Body of pancreas (tissue), 4 donors: ENCODE data around the gene HOXA2. TPM values are rescaled to one million over a fixed set of nuclear protein-coding genes. Genes with fewer than 3 reads are reported as not detected.

ENCODE experiments used
- ATAC-seq: fragments of 150-250 bp; one replicate; pipeline ENCODE4 v1.9.1; 2016
- DNase-seq, 4 donors: peaks; one replicate each; pipeline ENCODE4 v3.0.0-alpha.2; 2019
- H3K27ac ChIP-seq, 4 donors: fragments of 200-600 bp; sonication (generic); 1 replicate in 3 of 4; 2 replicates in 1 of 4; pipeline versions ENCODE4 v1.5.1 to v1.6.1; 2016 to 2019; ENCODE audit warnings: mild to moderate bottlenecking in 1 of 4, mixed read lengths in 1 of 4, moderate library complexity in 1 of 4
- H3K27me3 ChIP-seq, 2 donors: fragments of 200-600 bp; sonication (generic); one replicate each; pipeline ENCODE4 v1.6.0; 2016; ENCODE audit warnings: mild to moderate bottlenecking in 1 of 2
- H3K36me3 ChIP-seq, 2 donors: fragments of 200-600 bp; sonication (generic); replicated peaks in 1 of 2; 2 replicates each; pipeline ENCODE4 v1.5.1; 2016; ENCODE audit warnings: low read depth in 2 of 2; ENCODE audit not compliant: insufficient read depth in 1 of 2
- H3K4me1 ChIP-seq: fragments of 200-600 bp; sonication (generic); one replicate; pipeline ENCODE4 v1.6.0; 2016
- H3K4me3 ChIP-seq, 2 donors: fragments of 200-600 bp; sonication (generic); 1 replicate in 1 of 2; 2 replicates in 1 of 2; pipeline ENCODE4 v1.5.1; 2016 to 2019
- H3K9me3 ChIP-seq, 3 donors: fragments of 200-600 bp; sonication (generic); 1 replicate in 2 of 3; 2 replicates in 1 of 3; pipeline ENCODE4 v1.5.1; 2016
- POLR2A ChIP-seq, 3 donors: fragments of 450-650 bp; IDR thresholded peaks; one replicate each; pipeline ENCODE4 v1.6.1; 2016; ENCODE audit warnings: antibody characterized with exemption in 3 of 3, mild to moderate bottlenecking in 2 of 3
- WGBS, 2 donors: methylation state at CpG; one replicate each; pipeline ENCODE4 v1.1.5; 2017; 5-methylcytosine and 5-hydroxymethylcytosine counted together
- intact Hi-C: fragments of 100-400 bp; cut with DNase I; formaldehyde crosslinking; loops from one replicate; pipeline ENCODE4 v1.15.1; 2023
- total RNA-seq, 2 donors: library from RNA; depleted of rRNA; stranded (reverse); fragments of >200 nt; gene quantifications; one replicate each; pipeline ENCODE4 v1.1.0, GENCODE V29; 2016
- TF ChIP-seq, protein P1 (sequence below), 7 experiments: fragments of 450-650 bp in 4 of 7; fragments of 200-600 bp in 3 of 7; sonication (generic) in 3 of 7; IDR thresholded peaks; one replicate each; pipeline ENCODE4 v1.5.1; 2016 to 2019; ENCODE audit warnings: antibody characterized with exemption in 7 of 7

HOXA2 gene
- total RNA-seq, 2 donors from 2014 or later: 0.66 TPM; not detected in 1

DNA sequence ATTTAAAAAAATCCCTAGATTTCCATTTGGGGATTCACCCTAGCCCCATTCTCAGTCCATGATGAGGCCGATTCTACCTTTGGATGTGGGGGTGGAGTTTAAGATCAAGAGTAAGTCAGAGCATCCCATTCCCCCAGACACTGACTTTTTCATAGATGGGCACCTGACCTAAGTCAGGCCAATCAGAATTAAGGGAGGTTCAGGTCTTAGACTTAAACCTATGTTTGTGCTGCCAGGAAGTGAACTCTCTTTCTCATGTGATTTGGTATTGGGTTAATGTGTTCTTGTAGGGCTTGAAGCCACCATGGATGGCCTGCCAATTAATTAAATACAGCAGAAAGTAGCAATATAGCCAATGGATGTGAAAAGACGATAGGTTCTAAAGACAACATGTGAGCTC lies 36.8 kb downstream of the HOXA2 start:
- H3K27me3 ChIP-seq: no peaks in the 10 kb centered on the region
- H3K4me1 ChIP-seq: no peaks in the 10 kb centered on the region
- intact Hi-C loops: no loop called here
- no peaks in the 10 kb centered on the region for H3K36me3 ChIP-seq
- TF ChIP-seq POLR2A (IDR thresholded peaks at IDR 0.05): no peak
- TF ChIP-seq, protein P1, sequence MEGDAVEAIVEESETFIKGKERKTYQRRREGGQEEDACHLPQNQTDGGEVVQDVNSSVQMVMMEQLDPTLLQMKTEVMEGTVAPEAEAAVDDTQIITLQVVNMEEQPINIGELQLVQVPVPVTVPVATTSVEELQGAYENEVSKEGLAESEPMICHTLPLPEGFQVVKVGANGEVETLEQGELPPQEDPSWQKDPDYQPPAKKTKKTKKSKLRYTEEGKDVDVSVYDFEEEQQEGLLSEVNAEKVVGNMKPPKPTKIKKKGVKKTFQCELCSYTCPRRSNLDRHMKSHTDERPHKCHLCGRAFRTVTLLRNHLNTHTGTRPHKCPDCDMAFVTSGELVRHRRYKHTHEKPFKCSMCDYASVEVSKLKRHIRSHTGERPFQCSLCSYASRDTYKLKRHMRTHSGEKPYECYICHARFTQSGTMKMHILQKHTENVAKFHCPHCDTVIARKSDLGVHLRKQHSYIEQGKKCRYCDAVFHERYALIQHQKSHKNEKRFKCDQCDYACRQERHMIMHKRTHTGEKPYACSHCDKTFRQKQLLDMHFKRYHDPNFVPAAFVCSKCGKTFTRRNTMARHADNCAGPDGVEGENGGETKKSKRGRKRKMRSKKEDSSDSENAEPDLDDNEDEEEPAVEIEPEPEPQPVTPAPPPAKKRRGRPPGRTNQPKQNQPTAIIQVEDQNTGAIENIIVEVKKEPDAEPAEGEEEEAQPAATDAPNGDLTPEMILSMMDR (IDR thresholded peaks at IDR 0.05): no peak
- H3K9me3 ChIP-seq: no peaks in the 10 kb centered on the region
- H3K27ac ChIP-seq: no peak overlapping the region
- DNase-seq: no peak
- H3K4me3 ChIP-seq: no peak overlapping the region
- WGBS, 2 donors: 67 to 69% methylated on average over 2 of the region's 2 CpGs
- no peak for ATAC-seq

DNA sequence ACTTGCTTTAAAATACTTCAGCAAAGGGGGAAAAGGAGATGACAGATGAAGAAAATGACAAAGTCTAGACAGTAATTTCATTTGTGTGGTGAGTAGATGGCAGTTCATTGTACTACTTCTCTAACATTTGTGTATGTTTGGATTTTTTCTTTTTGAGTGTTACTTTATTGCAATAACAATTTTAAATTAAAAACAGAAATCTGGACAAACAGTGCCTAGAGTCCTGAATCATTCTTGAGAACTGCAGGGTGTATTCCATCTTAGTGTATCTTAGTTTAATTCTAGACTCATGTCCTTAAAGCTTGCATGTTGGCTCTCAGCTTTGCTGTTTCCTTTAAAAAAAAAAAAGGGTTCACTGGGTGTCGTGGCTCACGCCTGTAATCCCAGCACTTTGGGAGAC lies 37.8 kb downstream of the HOXA2 start:
- H3K4me3 ChIP-seq: no peak overlapping the region
- 78 to 82% methylated on average over 2 of the region's 2 CpGs for WGBS, 2 donors
- ATAC-seq (no peak), DNase-seq (no peak)
- no peaks in the 10 kb centered on the region for H3K4me1 ChIP-seq
- H3K27me3 ChIP-seq: no peaks in the 10 kb centered on the region
- TF ChIP-seq, protein P1 (IDR thresholded peaks at IDR 0.05): no peak
- no peak for TF ChIP-seq POLR2A (IDR thresholded peaks at IDR 0.05)
- intact Hi-C loops: no loop called here
- no peaks in the 10 kb centered on the region for H3K9me3 ChIP-seq
- H3K36me3 ChIP-seq: no peaks in the 10 kb centered on the region
- no peak overlapping the region for H3K27ac ChIP-seq

DNA sequence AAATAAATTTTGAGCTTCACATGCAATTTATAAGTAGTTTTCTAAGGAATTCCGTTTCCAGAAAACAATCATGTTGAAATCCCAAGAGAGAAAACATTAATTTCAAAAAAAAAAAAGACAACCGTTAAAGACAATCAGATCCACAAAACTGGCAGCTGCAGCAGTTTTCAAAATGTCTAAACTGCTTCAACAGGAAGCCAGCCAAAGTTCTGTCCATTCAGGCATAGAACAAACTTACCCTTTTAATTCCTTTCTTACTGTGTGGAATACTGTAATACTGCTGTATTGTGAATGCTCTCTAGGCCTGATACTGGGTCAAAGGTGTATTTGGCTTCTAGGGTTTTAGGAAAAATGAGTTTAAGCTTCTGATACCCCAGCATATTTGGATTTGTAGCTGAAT lies 38.3 kb downstream of the HOXA2 start:
- TF ChIP-seq POLR2A (IDR thresholded peaks at IDR 0.05): no peak
- TF ChIP-seq, protein P1 (IDR thresholded peaks at IDR 0.05): no peak
- H3K27me3 ChIP-seq: no peaks in the 10 kb centered on the region
- 25 to 31% methylated on average over 2 of the region's 2 CpGs for WGBS, 2 donors
- intact Hi-C loops: no loop called here
- no peaks in the 10 kb centered on the region for H3K4me1 ChIP-seq
- H3K36me3 ChIP-seq: no peaks in the 10 kb centered on the region
- no peak for DNase-seq
- no peak overlapping the region for H3K4me3 ChIP-seq
- H3K9me3 ChIP-seq: no peaks in the 10 kb centered on the region
- no peak overlapping the region for H3K27ac ChIP-seq
- no peak for ATAC-seq

DNA sequence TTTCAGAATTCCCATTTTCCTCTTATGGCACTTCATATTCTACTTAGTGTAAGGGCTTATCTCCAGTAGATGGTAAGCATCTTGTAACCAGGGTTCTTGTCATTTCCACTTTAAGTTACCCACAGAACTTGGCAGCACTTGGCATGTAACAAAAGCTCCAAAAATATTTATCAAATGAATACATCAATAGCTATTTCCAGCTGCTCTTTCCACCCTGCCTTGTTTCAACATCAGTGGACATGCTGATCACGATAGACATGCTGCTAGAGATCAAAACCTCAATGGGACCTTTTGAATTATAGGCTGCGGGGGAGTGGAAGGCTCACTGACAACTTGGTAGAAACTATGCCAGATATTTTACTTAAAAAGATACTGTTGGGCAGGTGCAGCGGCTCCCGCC lies 39.5 kb downstream of the HOXA2 start:
- DNase-seq (no peak), ATAC-seq (no peak)
- Histone ChIP-seq H3K4me1 (no peaks in the 10 kb centered on the region), H3K36me3 (no peaks in the 10 kb centered on the region), H3K27ac (no peak overlapping the region), H3K4me3 (no peak overlapping the region), H3K27me3 (no peaks in the 10 kb centered on the region), H3K9me3 (no peaks in the 10 kb centered on the region)
- TF ChIP-seq, protein P1 (IDR thresholded peaks at IDR 0.05): no peak
- TF ChIP-seq POLR2A (IDR thresholded peaks at IDR 0.05): no peak
- intact Hi-C loops: no loop called here
- WGBS, 2 donors: 80 to 86% methylated on average over 4 of the region's 4 CpGs

DNA sequence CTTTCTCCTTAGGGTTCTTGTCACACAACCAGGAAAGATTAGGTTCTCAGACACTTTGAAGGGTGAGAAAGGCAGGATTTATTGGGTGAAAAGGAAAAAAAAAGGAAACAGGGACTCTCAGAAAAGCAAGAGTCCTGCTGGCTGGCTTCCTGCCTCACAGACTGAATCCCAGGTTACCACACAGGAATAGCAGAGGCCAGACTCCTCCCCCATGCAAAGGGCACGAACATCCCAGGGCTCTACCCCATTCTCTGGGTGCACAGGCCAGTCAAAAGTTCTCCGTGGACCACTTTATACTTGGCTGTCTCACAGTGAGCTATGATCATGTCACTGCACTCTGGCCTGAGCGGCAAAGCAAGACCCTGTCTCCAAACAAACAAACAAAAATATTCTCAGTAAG lies 49.3 kb downstream of the HOXA2 start:
- no peak overlapping the region for H3K27ac ChIP-seq
- ATAC-seq (no peak), DNase-seq (no peak)
- H3K9me3 ChIP-seq: no peaks in the 10 kb centered on the region
- H3K4me3 ChIP-seq: no peak overlapping the region
- no peaks in the 10 kb centered on the region for H3K4me1 ChIP-seq
- H3K36me3 ChIP-seq: no peaks in the 10 kb centered on the region
- 53 to 63% methylated on average over 3 of the region's 3 CpGs for WGBS, 2 donors
- intact Hi-C loops: no loop called here
- H3K27me3 ChIP-seq: no peaks in the 10 kb centered on the region
- TF ChIP-seq, protein P1 (IDR thresholded peaks at IDR 0.05): no peak
- no peak for TF ChIP-seq POLR2A (IDR thresholded peaks at IDR 0.05)
